HL-60 (cell line): ENCODE results near the gene MICU1.

ENCODE experiments used
- DNase-seq, 2 experiments: peaks; one replicate each; pipeline ENCODE4 v3.0.0-alpha.2; 2010 to 2020; ENCODE audit warnings: low read depth in 1 of 2, low spot score in 1 of 2
- H3K27ac ChIP-seq: fragments of 250-450 bp; sonication (Bioruptor Pico); replicated peaks from 2 replicates; pipeline ENCODE4 v1.5.1; 2020; ENCODE audit warnings: mild to moderate bottlenecking, moderate library complexity
- H3K27me3 ChIP-seq: fragments of 250-450 bp; sonication (Bioruptor Pico); 2 replicates; pipeline ENCODE4 v1.5.1; 2021; ENCODE audit warnings: mild to moderate bottlenecking, moderate library complexity; ENCODE audit not compliant: insufficient read depth, poor library complexity, severe bottlenecking
- H3K4me3 ChIP-seq: replicated peaks from 2 replicates; pipeline ENCODE4 v1.5.1; 2011; ENCODE audit warnings: mild to moderate bottlenecking, control low read depth, low read length; ENCODE audit not compliant: insufficient read depth
- GABPA ChIP-seq: IDR thresholded peaks from 2 replicates; pipeline ENCODE4 v1.6.1; 2012; ENCODE audit warnings: low read depth
- POLR2AphosphoS5 ChIP-seq: IDR thresholded peaks from 2 replicates; pipeline ENCODE4 v1.6.1; 2012; ENCODE audit warnings: low read depth
- SPI1 ChIP-seq: IDR thresholded peaks from 2 replicates; pipeline ENCODE4 v1.6.1; 2012; ENCODE audit warnings: low read depth, mild to moderate bottlenecking, borderline replicate concordance
- TF ChIP-seq, protein P1 (sequence below): IDR thresholded peaks from 2 replicates; pipeline ENCODE4 v1.6.1; 2012; ENCODE audit warnings: low read depth; ENCODE audit not compliant: insufficient replicate concordance
- TF ChIP-seq, protein P2 (sequence below): IDR thresholded peaks from one replicate; pipeline ENCODE4 v1.5.1; 2011; ENCODE audit warnings: low read length, control low read depth, inconsistent platforms; ENCODE audit not compliant: insufficient read depth

Gene MICU1

GRCh38 chr10:72638586-72639440 is 12.9 kb upstream of the MICU1 start:
- Histone ChIP-seq H3K27ac (peak overlapping the region; percentile 19), H3K4me3 (no peak overlapping the region), H3K27me3 (no peaks in the 10 kb centered on the region)
- TF ChIP-seq, protein P1, sequence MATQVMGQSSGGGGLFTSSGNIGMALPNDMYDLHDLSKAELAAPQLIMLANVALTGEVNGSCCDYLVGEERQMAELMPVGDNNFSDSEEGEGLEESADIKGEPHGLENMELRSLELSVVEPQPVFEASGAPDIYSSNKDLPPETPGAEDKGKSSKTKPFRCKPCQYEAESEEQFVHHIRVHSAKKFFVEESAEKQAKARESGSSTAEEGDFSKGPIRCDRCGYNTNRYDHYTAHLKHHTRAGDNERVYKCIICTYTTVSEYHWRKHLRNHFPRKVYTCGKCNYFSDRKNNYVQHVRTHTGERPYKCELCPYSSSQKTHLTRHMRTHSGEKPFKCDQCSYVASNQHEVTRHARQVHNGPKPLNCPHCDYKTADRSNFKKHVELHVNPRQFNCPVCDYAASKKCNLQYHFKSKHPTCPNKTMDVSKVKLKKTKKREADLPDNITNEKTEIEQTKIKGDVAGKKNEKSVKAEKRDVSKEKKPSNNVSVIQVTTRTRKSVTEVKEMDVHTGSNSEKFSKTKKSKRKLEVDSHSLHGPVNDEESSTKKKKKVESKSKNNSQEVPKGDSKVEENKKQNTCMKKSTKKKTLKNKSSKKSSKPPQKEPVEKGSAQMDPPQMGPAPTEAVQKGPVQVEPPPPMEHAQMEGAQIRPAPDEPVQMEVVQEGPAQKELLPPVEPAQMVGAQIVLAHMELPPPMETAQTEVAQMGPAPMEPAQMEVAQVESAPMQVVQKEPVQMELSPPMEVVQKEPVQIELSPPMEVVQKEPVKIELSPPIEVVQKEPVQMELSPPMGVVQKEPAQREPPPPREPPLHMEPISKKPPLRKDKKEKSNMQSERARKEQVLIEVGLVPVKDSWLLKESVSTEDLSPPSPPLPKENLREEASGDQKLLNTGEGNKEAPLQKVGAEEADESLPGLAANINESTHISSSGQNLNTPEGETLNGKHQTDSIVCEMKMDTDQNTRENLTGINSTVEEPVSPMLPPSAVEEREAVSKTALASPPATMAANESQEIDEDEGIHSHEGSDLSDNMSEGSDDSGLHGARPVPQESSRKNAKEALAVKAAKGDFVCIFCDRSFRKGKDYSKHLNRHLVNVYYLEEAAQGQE: no peak
- TF ChIP-seq, protein P2, sequence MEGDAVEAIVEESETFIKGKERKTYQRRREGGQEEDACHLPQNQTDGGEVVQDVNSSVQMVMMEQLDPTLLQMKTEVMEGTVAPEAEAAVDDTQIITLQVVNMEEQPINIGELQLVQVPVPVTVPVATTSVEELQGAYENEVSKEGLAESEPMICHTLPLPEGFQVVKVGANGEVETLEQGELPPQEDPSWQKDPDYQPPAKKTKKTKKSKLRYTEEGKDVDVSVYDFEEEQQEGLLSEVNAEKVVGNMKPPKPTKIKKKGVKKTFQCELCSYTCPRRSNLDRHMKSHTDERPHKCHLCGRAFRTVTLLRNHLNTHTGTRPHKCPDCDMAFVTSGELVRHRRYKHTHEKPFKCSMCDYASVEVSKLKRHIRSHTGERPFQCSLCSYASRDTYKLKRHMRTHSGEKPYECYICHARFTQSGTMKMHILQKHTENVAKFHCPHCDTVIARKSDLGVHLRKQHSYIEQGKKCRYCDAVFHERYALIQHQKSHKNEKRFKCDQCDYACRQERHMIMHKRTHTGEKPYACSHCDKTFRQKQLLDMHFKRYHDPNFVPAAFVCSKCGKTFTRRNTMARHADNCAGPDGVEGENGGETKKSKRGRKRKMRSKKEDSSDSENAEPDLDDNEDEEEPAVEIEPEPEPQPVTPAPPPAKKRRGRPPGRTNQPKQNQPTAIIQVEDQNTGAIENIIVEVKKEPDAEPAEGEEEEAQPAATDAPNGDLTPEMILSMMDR: no peak
- no peak for TF ChIP-seq POLR2AphosphoS5
- TF ChIP-seq GABPA: no peak
- TF ChIP-seq SPI1: no peak
- no peak for DNase-seq

GRCh38 chr10:72637398-72637857 is 11.5 kb upstream of the MICU1 start:
- DNase-seq: peak; percentile 73 to 93
- TF ChIP-seq POLR2AphosphoS5 (peak; percentile 22; the same call in 1 of the 2 replicates), SPI1 (peak; percentile 56)
- TF ChIP-seq, protein P2: no peak
- Histone ChIP-seq H3K4me3 (no peak overlapping the region), H3K27me3 (no peaks in the 10 kb centered on the region), H3K27ac (peak overlapping the region; percentile 44)

DNA sequence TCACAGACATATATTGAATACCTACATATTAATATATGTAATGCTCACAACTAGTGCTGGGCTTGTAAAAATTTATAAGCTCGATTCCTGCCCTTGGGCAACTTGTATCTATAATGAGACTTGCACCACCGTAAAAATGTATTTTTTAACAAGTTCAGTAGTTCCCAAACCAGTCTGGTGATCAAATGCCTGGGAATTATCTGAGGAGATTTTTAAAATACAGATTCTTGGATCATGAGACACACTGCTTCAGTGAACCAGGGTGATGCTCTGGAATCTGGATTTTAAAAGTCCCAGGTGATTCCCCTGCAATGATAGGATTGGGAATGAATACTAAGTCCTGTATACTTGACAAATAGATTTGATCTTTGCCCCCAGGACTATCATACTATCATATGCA is 4.3 kb upstream of the MICU1 start:
- DNase-seq: no peak
- H3K4me3 ChIP-seq: no peak overlapping the region
- TF ChIP-seq, protein P2: no peak
- no peak for TF ChIP-seq GABPA
- TF ChIP-seq POLR2AphosphoS5: no peak
- no peak for TF ChIP-seq SPI1
- TF ChIP-seq, protein P1: no peak
- no peaks in the 10 kb centered on the region for H3K27me3 ChIP-seq
- no peak overlapping the region for H3K27ac ChIP-seq
